HG03520 (cell line): ENCODE results near the gene DAND5.
"Not testable (repeated sequence)": the region's sequence is repeated elsewhere in the genome, so short reads cannot be mapped to it uniquely, and the experiment has no call there.

ENCODE experiments used
- ATAC-seq: cut with Tn5 transposase; IDR thresholded peaks from one replicate; pipeline ENCODE4 v1.9.1; 2021; ENCODE audit warnings: mild to moderate bottlenecking, moderate library complexity; ENCODE audit not compliant: unreplicated experiment

Gene DAND5

GRCh38 chr19:12945479-12946091 is 23.8 kb upstream of the DAND5 start, which contains the start of gene RAD23A:
Gene RAD23A (plus strand): TSS chr19:12945862. CDS start chr19:12945949, 87 bp downstream.
- peak; percentile 68 for ATAC-seq

- peak; percentile 25 for ATAC-seq
Observed at GRCh38 chr19:12946092-12946721, 23.2 kb upstream of the DAND5 start.

GRCh38 chr19:12946731-12947496 is 22.5 kb upstream of the DAND5 start:
- ATAC-seq, result no peak

- no peak for ATAC-seq
Observed at GRCh38 chr19:12947702-12948611, 21.4 kb upstream of the DAND5 start.

GRCh38 chr19:12948612-12949362 is 20.6 kb upstream of the DAND5 start:
- ATAC-seq, result no peak

- ATAC-seq, result no peak
Observed at GRCh38 chr19:12949363-12950283, 19.8 kb upstream of the DAND5 start.

- ATAC-seq, result not testable (repeated sequence)
Observed at GRCh38 chr19:12952050-12952449, 17.3 kb upstream of the DAND5 start.

- no peak for ATAC-seq
Observed at GRCh38 chr19:12952488-12953137, 16.8 kb upstream of the DAND5 start.

GRCh38 chr19:12953138-12953798 is 16.1 kb upstream of the DAND5 start:
- no peak for ATAC-seq

GRCh38 chr19:12953799-12954611 is 15.4 kb upstream of the DAND5 start:
- no peak for ATAC-seq

- ATAC-seq, result no peak
Observed at GRCh38 chr19:12954612-12954962, 14.8 kb upstream of the DAND5 start.

GRCh38 chr19:12955575-12955974 is 13.8 kb upstream of the DAND5 start:
- ATAC-seq, result not testable (repeated sequence)

GRCh38 chr19:12955996-12956395 is 13.4 kb upstream of the DAND5 start:
- no peak for ATAC-seq

GRCh38 chr19:12956446-12957388 is 12.7 kb upstream of the DAND5 start, which contains the start of gene GADD45GIP1:
Gene GADD45GIP1 (minus strand): TSS chr19:12957223. CDS start chr19:12957212, 11 bp downstream.
- peak; percentile 70 for ATAC-seq

GRCh38 chr19:12957389-12957952 is 11.9 kb upstream of the DAND5 start:
- not testable (repeated sequence) for ATAC-seq

GRCh38 chr19:12959481-12959880 is 9.9 kb upstream of the DAND5 start:
- no peak for ATAC-seq
